Fibroblast of lung (primary cell): Measurements from ENCODE around the gene AMDHD2. TPM values are rescaled to one million over a fixed set of nuclear protein-coding genes. Genes with fewer than 3 reads are reported as not detected.
A peak's percentile ranks its signal among the peaks of the same experiment; 100 is the strongest.
"Not testable (repeated sequence)": the region's sequence is repeated elsewhere in the genome, so short reads cannot be mapped to it uniquely, and the experiment has no call there.

ENCODE experiments used
- DNase-seq, 2 donors: peaks; one replicate each; pipeline versions ENCODE4 v3.0.0 to v3.0.0-alpha.2; 2010; ENCODE audit warnings: low read depth in 2 of 2
- H2AFZ ChIP-seq: 2 replicates; pipeline ENCODE4 v1.5.1; 2012; ENCODE audit warnings: low read length, control low read depth, inconsistent platforms
- H3K27ac ChIP-seq: 2 replicates; pipeline ENCODE4 v1.5.1; 2011; ENCODE audit warnings: low read length, control low read depth; ENCODE audit not compliant: insufficient read depth
- H3K27me3 ChIP-seq: 2 replicates; pipeline ENCODE4 v1.5.1; 2011; ENCODE audit warnings: mild to moderate bottlenecking, low read length; ENCODE audit not compliant: control insufficient read depth, insufficient read depth
- H3K36me3 ChIP-seq: 2 replicates; pipeline ENCODE4 v1.5.1; 2011; ENCODE audit warnings: low read length; ENCODE audit not compliant: control insufficient read depth, insufficient read depth
- H3K4me1 ChIP-seq: 2 replicates; pipeline ENCODE4 v1.5.1; 2011; ENCODE audit warnings: low read length; ENCODE audit not compliant: control insufficient read depth, insufficient read depth; ENCODE audit errors: extremely low read depth
- H3K4me2 ChIP-seq: 2 replicates; pipeline ENCODE4 v1.5.1; 2011; ENCODE audit warnings: low read length, control low read depth; ENCODE audit not compliant: insufficient read depth; ENCODE audit errors: extremely low read depth
- H3K4me3 ChIP-seq, 4 experiments: fragments of 200-600 bp in 1 of 4; sonication (generic) in 1 of 4; replicated peaks in 1 of 4; 2 replicates each; pipeline ENCODE4 v1.5.1; 2011 to 2016; ENCODE audit warnings: low read length in 4 of 4, low read depth in 3 of 4, mild to moderate bottlenecking in 3 of 4, control low read depth in 2 of 4, inconsistent platforms in 1 of 4, mixed read lengths in 1 of 4; ENCODE audit not compliant: insufficient read depth in 1 of 4; ENCODE audit errors: control extremely low read depth in 1 of 4
- H3K79me2 ChIP-seq: 2 replicates; pipeline ENCODE4 v1.5.1; 2012; ENCODE audit warnings: mild to moderate bottlenecking, low read length, inconsistent platforms; ENCODE audit not compliant: control insufficient read depth, insufficient read depth
- H3K9ac ChIP-seq: 2 replicates; pipeline ENCODE4 v1.5.1; 2011; ENCODE audit warnings: mild to moderate bottlenecking, low read length, control low read depth; ENCODE audit not compliant: insufficient read depth
- H3K9me3 ChIP-seq: 2 replicates; pipeline ENCODE4 v1.5.1; 2012; ENCODE audit warnings: low read depth, low read length; ENCODE audit not compliant: control insufficient read depth, insufficient read depth
- H4K20me1 ChIP-seq: 2 replicates; pipeline ENCODE4 v1.5.1; 2011; ENCODE audit warnings: low read length; ENCODE audit not compliant: control insufficient read depth, insufficient read depth; ENCODE audit errors: extremely low read depth
- polyA plus RNA-seq, 2 donors: library from polyadenylated mRNA; depleted of rRNA in 1 of 2; stranded (reverse) in 1 of 2; unstranded in 1 of 2; fragments of >200 nt; gene quantifications; 2 replicates each; pipeline ENCODE4 v1.2.1, GENCODE V29; 2011 to 2012; ENCODE audit warnings: missing spikeins in 1 of 2
- total RNA-seq: library from RNA; depleted of rRNA; stranded (reverse); fragments of >200 nt; gene quantifications from 2 replicates; pipeline ENCODE4 v1.2.1, GENCODE V29; 2014
- TF ChIP-seq, protein P1 (sequence below), 2 donors: IDR thresholded peaks in 1 of 2; conservative IDR thresholded peaks in 1 of 2; 1 replicate in 1 of 2; 2 replicates in 1 of 2; pipeline ENCODE4 v1.5.1; 2011 to 2012; ENCODE audit warnings: low read length in 2 of 2, control low read depth in 1 of 2, inconsistent platforms in 1 of 2, low read depth in 1 of 2, mild to moderate bottlenecking in 1 of 2

AMDHD2 gene
- total and polyA plus RNA-seq, 2 donors (not counting 1 experiment from before 2014, with no cell fraction given) = 10.8 to 37.2 TPM

GRCh38 chr16:2539845-2540458 is 19.8 kb downstream of the AMDHD2 start:
- not testable (repeated sequence) for H3K9me3 ChIP-seq, H3K9ac ChIP-seq, H3K36me3 ChIP-seq, H3K27me3 ChIP-seq, H2AFZ ChIP-seq, DNase-seq, H3K4me3 ChIP-seq, H4K20me1 ChIP-seq
- Histone ChIP-seq H3K27ac (peak overlapping the region; percentile 52), H3K4me2 (peak overlapping the region; percentile 25), H3K4me1 (peaks cover 24% of the 10 kb centered on the region), H3K79me2 (peaks cover 42% of the 10 kb centered on the region)
- TF ChIP-seq, protein P1, sequence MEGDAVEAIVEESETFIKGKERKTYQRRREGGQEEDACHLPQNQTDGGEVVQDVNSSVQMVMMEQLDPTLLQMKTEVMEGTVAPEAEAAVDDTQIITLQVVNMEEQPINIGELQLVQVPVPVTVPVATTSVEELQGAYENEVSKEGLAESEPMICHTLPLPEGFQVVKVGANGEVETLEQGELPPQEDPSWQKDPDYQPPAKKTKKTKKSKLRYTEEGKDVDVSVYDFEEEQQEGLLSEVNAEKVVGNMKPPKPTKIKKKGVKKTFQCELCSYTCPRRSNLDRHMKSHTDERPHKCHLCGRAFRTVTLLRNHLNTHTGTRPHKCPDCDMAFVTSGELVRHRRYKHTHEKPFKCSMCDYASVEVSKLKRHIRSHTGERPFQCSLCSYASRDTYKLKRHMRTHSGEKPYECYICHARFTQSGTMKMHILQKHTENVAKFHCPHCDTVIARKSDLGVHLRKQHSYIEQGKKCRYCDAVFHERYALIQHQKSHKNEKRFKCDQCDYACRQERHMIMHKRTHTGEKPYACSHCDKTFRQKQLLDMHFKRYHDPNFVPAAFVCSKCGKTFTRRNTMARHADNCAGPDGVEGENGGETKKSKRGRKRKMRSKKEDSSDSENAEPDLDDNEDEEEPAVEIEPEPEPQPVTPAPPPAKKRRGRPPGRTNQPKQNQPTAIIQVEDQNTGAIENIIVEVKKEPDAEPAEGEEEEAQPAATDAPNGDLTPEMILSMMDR (conservative IDR thresholded peaks at IDR 0.05 in 1 of 2, IDR thresholded peaks at IDR 0.05 in 1 of 2; ENCODE audit: low read depth in 1 of 2, low read length in 2 of 2) = peak; percentile 21 to 42

DNA sequence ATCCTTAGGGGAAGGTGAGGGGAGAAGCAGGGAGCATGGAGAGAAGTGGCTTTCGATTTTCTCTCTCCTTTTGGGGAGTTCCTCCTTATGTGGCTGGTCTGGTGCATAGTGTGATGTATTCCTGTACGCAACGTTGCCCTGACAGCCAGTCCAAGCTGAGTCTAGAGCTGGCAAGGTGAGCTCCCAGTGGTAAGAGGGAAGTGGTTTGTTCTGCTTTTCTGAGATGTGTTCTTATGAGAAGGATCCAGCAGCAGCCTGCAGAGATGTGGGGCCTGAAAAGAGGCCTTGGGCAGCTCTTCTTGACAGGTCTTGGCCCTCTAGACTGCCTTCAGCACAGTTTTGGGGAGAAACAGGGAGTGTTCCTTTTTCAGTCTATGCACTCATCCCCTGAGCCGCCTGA is 20.7 kb downstream of the AMDHD2 start:
- DNase-seq, H4K20me1 ChIP-seq, H3K9ac ChIP-seq, H3K9me3 ChIP-seq, H2AFZ ChIP-seq, H3K27ac ChIP-seq, H3K27me3 ChIP-seq, H3K36me3 ChIP-seq, H3K4me2 ChIP-seq, H3K4me3 ChIP-seq: not testable (repeated sequence)
- Histone ChIP-seq H3K4me1 (peaks cover 23% of the 10 kb centered on the region), H3K79me2 (peaks cover 51% of the 10 kb centered on the region)

- H4K20me1 ChIP-seq, H2AFZ ChIP-seq, H3K36me3 ChIP-seq, H3K27me3 ChIP-seq, DNase-seq, H3K9me3 ChIP-seq, H3K27ac ChIP-seq, H3K4me3 ChIP-seq, H3K9ac ChIP-seq, H3K4me2 ChIP-seq: not testable (repeated sequence)
- peaks cover 56% of the 10 kb centered on the region for H3K79me2 ChIP-seq
- H3K4me1 ChIP-seq = peaks cover 18% of the 10 kb centered on the region
Observed at GRCh38 chr16:2541409-2541808, 21.2 kb downstream of the AMDHD2 start.

GRCh38 chr16:2543771-2544170 is 23.6 kb downstream of the AMDHD2 start:
- not testable (repeated sequence) for H3K27me3 ChIP-seq, H3K4me2 ChIP-seq, DNase-seq, H3K9me3 ChIP-seq, H4K20me1 ChIP-seq, H3K4me3 ChIP-seq, H3K27ac ChIP-seq, H3K9ac ChIP-seq, H2AFZ ChIP-seq, H3K36me3 ChIP-seq
- Histone ChIP-seq H3K4me1 (peaks cover 17% of the 10 kb centered on the region), H3K79me2 (peaks cover 55% of the 10 kb centered on the region)

GRCh38 chr16:2550283-2550878 is 30.2 kb downstream of the AMDHD2 start:
- H3K4me2 ChIP-seq, H4K20me1 ChIP-seq: not testable (repeated sequence)

More at GRCh38 chr16:2550283-2550878, 30.2 kb downstream of the AMDHD2 start:
- H3K9ac ChIP-seq, H3K9me3 ChIP-seq, H3K4me1 ChIP-seq, H2AFZ ChIP-seq, H3K27me3 ChIP-seq, DNase-seq, H3K4me3 ChIP-seq, H3K36me3 ChIP-seq, H3K27ac ChIP-seq: not testable (repeated sequence)
- H3K79me2 ChIP-seq = peaks cover 16% of the 10 kb centered on the region
